DOHH2 (cell line): Measurements from ENCODE around the gene CBFA2T3.
A peak's percentile ranks its signal among the peaks of the same experiment; 100 is the strongest.

ENCODE experiments used
- H3F3A ChIP-seq: fragments of 200-600 bp; sonication (generic), shearing (Covaris generic); 2 replicates; pipeline ENCODE4 v1.6.0; 2016; ENCODE audit warnings: antibody characterized with exemption, mild to moderate bottlenecking; ENCODE audit not compliant: control insufficient read depth, insufficient read depth
- H3K27ac ChIP-seq: fragments of 200-600 bp; sonication (generic); 2 replicates; pipeline ENCODE4 v1.5.1; 2014; ENCODE audit warnings: low read depth, mild to moderate bottlenecking, low read length, moderate library complexity
- H3K27me3 ChIP-seq: fragments of 200-600 bp; sonication (generic); 2 replicates; pipeline ENCODE4 v1.6.1; 2014; ENCODE audit warnings: mild to moderate bottlenecking, low read length, mixed read lengths; ENCODE audit not compliant: control insufficient read depth
- H3K36me3 ChIP-seq: fragments of 200-600 bp; sonication (generic); 2 replicates; pipeline ENCODE4 v1.6.1; 2014; ENCODE audit warnings: mild to moderate bottlenecking, low read length, moderate library complexity, mixed read lengths; ENCODE audit not compliant: control insufficient read depth
- H3K4me1 ChIP-seq: fragments of 200-600 bp; sonication (generic); 2 replicates; pipeline ENCODE4 v1.6.1; 2014; ENCODE audit warnings: mild to moderate bottlenecking, low read length, mixed read lengths; ENCODE audit not compliant: control insufficient read depth
- H3K4me2 ChIP-seq: fragments of 200-600 bp; sonication (generic); 2 replicates; pipeline ENCODE4 v1.6.0; 2014; ENCODE audit warnings: mild to moderate bottlenecking, low read length, moderate library complexity
- H3K4me3 ChIP-seq: fragments of 200-600 bp; sonication (generic); 2 replicates; pipeline ENCODE4 v1.5.1; 2014; ENCODE audit warnings: mild to moderate bottlenecking, low read length, mixed read lengths
- H3K79me2 ChIP-seq: fragments of 200-600 bp; sonication (generic); 2 replicates; pipeline ENCODE4 v1.6.1; 2014; ENCODE audit warnings: mild to moderate bottlenecking, low read length, mixed read lengths; ENCODE audit not compliant: control insufficient read depth
- H3K9me2 ChIP-seq: fragments of 200-600 bp; sonication (generic); replicated peaks from 2 replicates; pipeline ENCODE4 v1.6.1; 2014; ENCODE audit warnings: mild to moderate bottlenecking, low read length, mixed read lengths; ENCODE audit not compliant: control insufficient read depth
- H3K9me3 ChIP-seq: fragments of 200-600 bp; sonication (generic); 2 replicates; pipeline ENCODE4 v1.6.1; 2014; ENCODE audit warnings: antibody characterized with exemption, low read length, mixed read lengths; ENCODE audit not compliant: control insufficient read depth, insufficient read depth
- H4K20me1 ChIP-seq: fragments of 200-600 bp; sonication (generic); 2 replicates; pipeline ENCODE4 v1.6.0; 2014; ENCODE audit warnings: low read depth, mild to moderate bottlenecking, antibody characterized with exemption, low read length, moderate library complexity; ENCODE audit not compliant: control insufficient read depth, insufficient read depth
- EZH2phosphoT487 ChIP-seq: fragments of 200-600 bp; sonication (generic); IDR thresholded peaks from 2 replicates; pipeline ENCODE4 v1.6.1; 2017; ENCODE audit warnings: borderline replicate concordance, mild to moderate bottlenecking, antibody characterized with exemption, low read length, moderate library complexity, mixed read lengths
- TF ChIP-seq, protein P1 (sequence below): fragments of 200-600 bp; sonication (generic); IDR thresholded peaks from one replicate; pipeline ENCODE4 v1.5.1; 2014; ENCODE audit warnings: antibody characterized with exemption, mild to moderate bottlenecking, low read depth, low read length; ENCODE audit not compliant: poor library complexity, severe bottlenecking

CBFA2T3 gene

DNA sequence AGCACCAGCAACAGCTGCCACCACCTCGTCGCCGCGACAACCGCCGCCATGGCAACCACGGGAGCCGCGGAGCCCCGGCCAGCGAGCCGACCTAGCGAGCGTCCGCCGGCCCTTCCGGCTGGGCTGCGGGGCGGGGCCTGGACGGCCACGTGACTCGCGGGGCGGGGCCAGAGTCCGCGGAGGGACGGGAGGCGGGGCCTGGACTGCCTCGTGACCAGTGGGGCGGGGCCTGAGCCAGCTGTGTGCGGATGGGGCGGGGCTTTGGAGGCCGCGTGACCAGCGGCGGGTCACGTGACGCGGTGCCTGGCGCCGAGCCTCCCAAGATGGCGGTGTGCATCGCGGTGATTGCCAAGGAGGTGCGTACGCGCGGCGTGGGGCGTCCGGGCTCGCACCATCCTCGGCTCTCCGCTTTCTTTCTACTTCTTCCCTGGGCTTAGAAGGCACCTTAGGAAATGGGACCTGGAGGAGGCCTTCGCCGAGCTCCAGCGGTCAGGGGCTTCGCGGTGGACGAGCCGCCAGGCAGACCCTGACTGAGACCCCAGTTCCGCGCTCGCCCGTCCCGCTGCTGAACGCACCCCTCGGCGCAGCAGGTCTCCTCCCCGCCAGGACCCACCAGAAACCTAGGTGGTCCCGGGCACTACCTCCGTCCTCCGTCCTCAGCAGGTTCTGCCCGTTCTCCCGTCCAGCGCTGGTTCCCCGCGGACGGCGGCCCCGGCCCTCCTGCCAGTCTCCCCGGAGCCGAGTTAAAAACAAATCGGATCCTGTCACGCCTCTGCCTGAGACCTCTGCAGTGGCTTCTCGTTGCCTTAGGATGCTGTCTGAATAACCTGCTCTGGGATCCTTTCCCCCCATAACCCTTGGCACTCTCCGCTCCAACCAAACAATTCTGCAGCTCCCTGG lies 119.9 kb downstream of the CBFA2T3 start, which contains the start of the genes GALNS and TRAPPC2L:
Gene GALNS (minus strand): TSS at position 120 of the 900 bp plus-strand sequence. CDS start 70 bp downstream, at position 50.
Gene TRAPPC2L (plus strand): TSS at position 300 of the 900 bp plus-strand sequence. CDS start 24 bp downstream, at position 324.
- Histone ChIP-seq H3K9me2 (no peaks in the 10 kb centered on the region), H3K4me2 (peak within 1 kb of the TSS; percentile 67), H3K4me1 (peaks cover 30% of the 10 kb centered on the region), H3K9me3 (no peaks in the 10 kb centered on the region), H3K27ac (0 out of 2 replicates have a peak within 1 kb of the TSS, but pooled peaks have one; percentile 3), H4K20me1 (no peaks in the 10 kb centered on the region), H3K27me3 (no peaks in the 10 kb centered on the region), H3K4me3 (peak within 1 kb of the TSS; percentile 77), H3F3A (peaks cover 7% of the 10 kb centered on the region), H3K79me2 (peaks cover 14% of the 10 kb centered on the region), H3K36me3 (peaks cover 21% of the 10 kb centered on the region)
- no peak for TF ChIP-seq EZH2phosphoT487
- TF ChIP-seq, protein P1, sequence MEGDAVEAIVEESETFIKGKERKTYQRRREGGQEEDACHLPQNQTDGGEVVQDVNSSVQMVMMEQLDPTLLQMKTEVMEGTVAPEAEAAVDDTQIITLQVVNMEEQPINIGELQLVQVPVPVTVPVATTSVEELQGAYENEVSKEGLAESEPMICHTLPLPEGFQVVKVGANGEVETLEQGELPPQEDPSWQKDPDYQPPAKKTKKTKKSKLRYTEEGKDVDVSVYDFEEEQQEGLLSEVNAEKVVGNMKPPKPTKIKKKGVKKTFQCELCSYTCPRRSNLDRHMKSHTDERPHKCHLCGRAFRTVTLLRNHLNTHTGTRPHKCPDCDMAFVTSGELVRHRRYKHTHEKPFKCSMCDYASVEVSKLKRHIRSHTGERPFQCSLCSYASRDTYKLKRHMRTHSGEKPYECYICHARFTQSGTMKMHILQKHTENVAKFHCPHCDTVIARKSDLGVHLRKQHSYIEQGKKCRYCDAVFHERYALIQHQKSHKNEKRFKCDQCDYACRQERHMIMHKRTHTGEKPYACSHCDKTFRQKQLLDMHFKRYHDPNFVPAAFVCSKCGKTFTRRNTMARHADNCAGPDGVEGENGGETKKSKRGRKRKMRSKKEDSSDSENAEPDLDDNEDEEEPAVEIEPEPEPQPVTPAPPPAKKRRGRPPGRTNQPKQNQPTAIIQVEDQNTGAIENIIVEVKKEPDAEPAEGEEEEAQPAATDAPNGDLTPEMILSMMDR, result no peak

DNA sequence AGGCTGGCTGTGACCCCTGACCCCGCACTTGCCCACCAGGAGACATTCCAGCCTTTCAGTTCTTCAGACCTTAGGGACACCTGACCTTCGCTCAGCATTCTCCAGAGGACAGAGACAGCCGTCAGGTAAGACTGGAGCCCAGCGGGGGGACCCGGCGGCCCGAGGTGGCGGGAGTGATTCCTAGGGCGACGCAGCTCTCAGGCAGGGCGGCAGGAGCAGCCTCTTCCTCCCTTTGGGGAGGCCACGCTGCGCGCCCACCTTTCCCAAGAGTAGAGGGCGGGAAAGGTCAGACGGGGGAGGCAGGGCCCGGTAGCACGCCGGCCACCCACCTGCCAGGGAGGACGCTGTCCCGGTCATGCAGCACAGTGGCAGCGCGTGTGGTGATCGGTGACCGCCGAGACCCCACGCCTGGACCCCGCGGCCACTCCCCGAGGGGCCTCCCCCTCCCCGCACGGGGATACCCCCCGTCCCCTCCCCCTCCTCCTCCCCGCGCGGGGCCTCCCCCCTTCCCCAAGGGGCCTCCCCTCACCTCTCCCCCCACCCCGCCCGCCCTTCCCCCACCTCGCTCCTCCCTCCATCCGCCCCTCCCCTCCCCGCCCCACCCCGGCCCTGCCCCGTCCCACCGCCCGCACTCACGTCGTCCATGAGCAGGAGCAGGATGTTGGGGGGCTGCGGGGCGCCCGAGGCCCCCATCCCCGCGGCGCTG lies 120.7 kb downstream of the CBFA2T3 start:
- peak overlapping the region; percentile 77 for H3K4me3 ChIP-seq
- H3K9me2 ChIP-seq, result no peaks in the 10 kb centered on the region
- peaks cover 30% of the 10 kb centered on the region for H3K4me1 ChIP-seq
- peaks cover 14% of the 10 kb centered on the region for H3K79me2 ChIP-seq
- H3F3A ChIP-seq, result peaks cover 7% of the 10 kb centered on the region
- H3K27ac ChIP-seq, result no peak overlapping the region
- no peaks in the 10 kb centered on the region for H4K20me1 ChIP-seq
- H3K9me3 ChIP-seq, result no peaks in the 10 kb centered on the region
- peaks cover 20% of the 10 kb centered on the region for H3K36me3 ChIP-seq
- no peaks in the 10 kb centered on the region for H3K27me3 ChIP-seq
- TF ChIP-seq, protein P1, result no peak
- no peak for TF ChIP-seq EZH2phosphoT487
- peak overlapping the region; percentile 50 for H3K4me2 ChIP-seq

DNA sequence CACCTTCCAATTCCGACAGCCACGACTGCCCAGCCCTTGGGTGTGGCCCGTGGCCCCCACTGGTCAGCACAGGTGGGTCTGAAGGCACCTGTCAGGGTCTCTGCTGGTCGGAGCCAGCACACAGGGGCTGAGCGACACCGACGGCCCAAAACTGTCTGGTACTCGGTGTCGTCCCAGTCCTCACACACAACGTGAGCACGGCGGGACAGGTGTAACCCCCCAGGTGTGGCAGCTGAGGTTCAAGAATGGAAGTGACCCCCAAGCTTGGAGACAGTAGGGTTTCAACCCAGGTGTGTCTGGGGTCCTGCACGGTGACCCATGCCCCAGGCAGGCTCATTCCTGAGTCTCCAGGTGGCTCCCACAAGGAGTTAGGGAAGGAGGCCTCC lies 121.3 kb downstream of the CBFA2T3 start:
- H3K9me2 ChIP-seq, result no peaks in the 10 kb centered on the region
- H4K20me1 ChIP-seq, result no peaks in the 10 kb centered on the region
- no peaks in the 10 kb centered on the region for H3K9me3 ChIP-seq
- H3K4me3 ChIP-seq, result peak overlapping the region; percentile 39; the same call in 1 of the 2 replicates
- H3K27ac ChIP-seq, result no peak overlapping the region
- H3K4me2 ChIP-seq, result peak overlapping the region; percentile 47; the same call in 1 of the 2 replicates
- H3K4me1 ChIP-seq, result peaks cover 30% of the 10 kb centered on the region
- TF ChIP-seq, protein P1, result no peak
- no peak for TF ChIP-seq EZH2phosphoT487
- peaks cover 7% of the 10 kb centered on the region for H3F3A ChIP-seq
- H3K36me3 ChIP-seq, result peaks cover 17% of the 10 kb centered on the region
- no peaks in the 10 kb centered on the region for H3K27me3 ChIP-seq
- H3K79me2 ChIP-seq, result peaks cover 14% of the 10 kb centered on the region
